Measurements from ENCODE around the gene DPP7.

- no peak for TF ChIP-seq POLR2A (IDR thresholded peaks at IDR 0.05)
- TF ChIP-seq, protein P1, sequence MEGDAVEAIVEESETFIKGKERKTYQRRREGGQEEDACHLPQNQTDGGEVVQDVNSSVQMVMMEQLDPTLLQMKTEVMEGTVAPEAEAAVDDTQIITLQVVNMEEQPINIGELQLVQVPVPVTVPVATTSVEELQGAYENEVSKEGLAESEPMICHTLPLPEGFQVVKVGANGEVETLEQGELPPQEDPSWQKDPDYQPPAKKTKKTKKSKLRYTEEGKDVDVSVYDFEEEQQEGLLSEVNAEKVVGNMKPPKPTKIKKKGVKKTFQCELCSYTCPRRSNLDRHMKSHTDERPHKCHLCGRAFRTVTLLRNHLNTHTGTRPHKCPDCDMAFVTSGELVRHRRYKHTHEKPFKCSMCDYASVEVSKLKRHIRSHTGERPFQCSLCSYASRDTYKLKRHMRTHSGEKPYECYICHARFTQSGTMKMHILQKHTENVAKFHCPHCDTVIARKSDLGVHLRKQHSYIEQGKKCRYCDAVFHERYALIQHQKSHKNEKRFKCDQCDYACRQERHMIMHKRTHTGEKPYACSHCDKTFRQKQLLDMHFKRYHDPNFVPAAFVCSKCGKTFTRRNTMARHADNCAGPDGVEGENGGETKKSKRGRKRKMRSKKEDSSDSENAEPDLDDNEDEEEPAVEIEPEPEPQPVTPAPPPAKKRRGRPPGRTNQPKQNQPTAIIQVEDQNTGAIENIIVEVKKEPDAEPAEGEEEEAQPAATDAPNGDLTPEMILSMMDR (IDR thresholded peaks at IDR 0.05): no peak
These were observed 1.5 kb upstream of the DPP7 start for GRCh38 chr9:137116027-137116507.

Data from lower leg skin (tissue), 3 donors.